HG02981 (cell line): ENCODE results near the gene PARM1.

Source experiments
- ATAC-seq: cut with Tn5 transposase; IDR thresholded peaks from one replicate; pipeline ENCODE4 v1.9.1; 2021; ENCODE audit warnings: mild to moderate bottlenecking, moderate library complexity; ENCODE audit not compliant: unreplicated experiment

PARM1 gene

GRCh38 chr4:75065909-75066308, 133.0 kb downstream of the PARM1 start:
- ATAC-seq = no peak

- no peak for ATAC-seq
Measured at GRCh38 chr4:75069493-75070074, 136.7 kb downstream of the PARM1 start.

GRCh38 chr4:75071317-75071716, 138.4 kb downstream of the PARM1 start:
- ATAC-seq = no peak

- no peak for ATAC-seq
Measured at GRCh38 chr4:75080888-75081287, 148.0 kb downstream of the PARM1 start.

- ATAC-seq = no peak
Measured at GRCh38 chr4:75081561-75081960, 148.6 kb downstream of the PARM1 start.

- no peak for ATAC-seq
Measured at GRCh38 chr4:75087416-75087815, 154.5 kb downstream of the PARM1 start.

GRCh38 chr4:75087865-75088264, 154.9 kb downstream of the PARM1 start:
- no peak for ATAC-seq

- no peak for ATAC-seq
Measured at GRCh38 chr4:75089206-75089605, 156.3 kb downstream of the PARM1 start.

- peak; percentile 95 for ATAC-seq
Measured at GRCh38 chr4:75099321-75099720, 166.4 kb downstream of the PARM1 start.
